IPS-NIHi7 (cell line): Measurements from ENCODE around the gene ITIH4.

Experiments
- DNase-seq: peaks from one replicate; pipeline ENCODE4 v3.0.0; 2012; ENCODE audit warnings: mixed read lengths; ENCODE audit errors: extremely low spot score

ITIH4 gene

DNA sequence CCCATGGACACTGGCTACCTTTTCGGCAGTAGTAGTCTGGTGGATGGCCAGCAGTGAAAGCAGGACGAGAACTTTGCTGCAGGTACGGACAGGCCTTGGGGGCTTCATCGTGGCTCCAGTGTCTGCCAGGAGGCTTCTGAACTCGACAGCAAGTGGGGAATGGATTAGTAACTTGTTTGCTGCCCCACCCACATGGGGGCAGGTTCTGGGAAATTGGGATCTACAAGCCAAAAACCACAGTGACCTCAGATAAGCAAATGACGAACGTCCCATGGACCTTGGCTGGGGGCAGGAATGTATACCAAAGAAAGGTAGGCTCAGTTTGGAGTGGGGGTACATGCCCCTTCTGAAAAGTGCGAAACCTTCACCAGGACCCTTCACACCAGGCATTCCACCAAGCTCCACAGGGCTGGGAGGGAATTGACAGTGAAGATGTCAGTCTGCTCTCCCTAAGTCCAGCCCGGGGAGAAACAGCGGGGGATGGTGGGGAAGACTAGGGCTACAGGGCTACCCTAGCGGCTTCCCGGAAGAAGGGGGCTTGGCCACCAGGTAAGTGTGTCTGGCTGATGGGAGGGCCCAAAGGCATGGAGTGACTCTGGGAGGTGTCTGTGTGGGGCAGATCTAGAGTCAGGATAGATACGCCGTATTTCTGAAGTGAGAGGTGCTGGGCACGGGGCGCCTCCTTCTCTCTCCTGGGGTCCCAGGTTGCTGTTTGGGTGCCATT is at the start of gene ITIH4:
TSS of gene ITIH4 (minus strand) at position 138 of the 724 bp plus-strand sequence. CDS start at position 108, 30 bp downstream.
- no peak for DNase-seq

DNA sequence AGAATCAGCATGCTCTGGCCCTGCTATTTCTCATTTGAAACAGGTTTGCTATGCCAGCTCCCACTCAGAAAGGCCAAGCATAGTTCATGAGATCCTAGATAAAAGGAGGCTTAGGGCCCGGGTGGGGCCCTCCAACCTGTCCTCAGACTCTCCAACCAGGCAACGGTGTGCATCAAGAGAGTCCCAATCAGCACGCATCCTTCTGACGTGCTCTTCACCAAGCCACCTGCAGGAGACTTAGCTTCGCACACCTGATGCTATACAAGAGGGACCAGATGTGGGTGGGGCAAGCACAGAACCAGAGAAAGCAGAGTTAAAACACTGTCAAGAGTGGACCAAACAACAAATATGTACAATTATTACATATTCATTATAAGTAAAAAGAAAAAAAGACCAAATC is 49.6 kb upstream of the ITIH4 start:
- DNase-seq = no peak

DNA sequence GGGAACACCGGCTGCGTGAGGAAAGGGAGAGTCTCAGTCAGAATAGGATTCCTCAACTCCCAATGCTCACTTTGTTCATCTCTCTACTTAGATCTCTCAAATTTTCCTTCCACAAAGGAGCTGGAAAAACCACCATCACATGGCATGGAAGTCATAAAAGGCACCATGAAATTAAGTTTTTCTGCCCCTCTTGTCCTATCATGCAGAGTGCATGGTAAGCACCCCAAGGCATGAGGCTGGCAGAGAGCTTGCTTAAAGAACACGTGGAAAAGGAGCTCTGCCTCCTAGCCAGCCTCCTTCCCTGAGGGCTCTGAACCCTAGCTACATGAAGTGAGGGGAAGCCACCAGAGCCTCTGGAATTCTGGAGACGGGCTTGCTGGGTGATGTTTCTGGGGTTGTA is 49.1 kb upstream of the ITIH4 start:
- no peak for DNase-seq

DNA sequence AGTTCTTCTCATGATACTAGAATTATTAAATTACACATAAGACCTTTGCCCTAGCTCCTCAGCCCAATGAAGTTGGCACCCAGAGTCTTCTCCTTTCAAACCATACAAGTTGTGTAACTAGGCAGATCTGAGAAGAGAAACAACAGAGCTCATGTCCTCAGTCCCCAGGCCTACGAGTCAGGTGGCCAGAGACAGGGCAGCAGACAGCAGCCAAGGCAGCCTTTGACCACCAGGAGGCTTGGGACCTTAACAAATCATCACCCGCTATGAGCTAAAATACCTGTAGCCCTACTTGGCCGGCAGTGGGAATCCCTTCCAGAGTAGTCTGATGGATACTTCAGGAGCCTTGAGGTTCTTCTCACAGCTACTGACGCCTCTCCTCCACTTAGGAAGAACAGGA is 48.6 kb upstream of the ITIH4 start:
- peak; percentile 53 for DNase-seq

DNA sequence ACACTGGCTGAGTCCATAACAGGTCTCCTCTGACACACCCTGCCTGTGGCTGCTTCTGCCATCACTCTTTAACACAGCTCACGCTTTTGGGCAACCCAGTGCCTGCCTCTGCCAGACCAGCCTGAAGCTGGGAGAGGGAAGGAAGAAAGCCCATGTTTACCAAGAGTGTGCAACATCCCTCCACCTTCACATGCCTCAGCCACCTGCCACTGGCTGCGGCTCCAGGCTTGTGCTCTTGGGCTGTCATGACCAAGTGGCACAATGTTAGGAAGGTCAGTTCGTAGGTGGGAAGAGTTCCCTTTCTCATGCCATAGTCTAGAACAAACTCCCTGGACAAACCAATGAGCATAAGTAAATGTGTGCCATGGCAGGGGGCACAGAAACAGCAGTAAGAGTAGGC is 46.6 kb upstream of the ITIH4 start:
- DNase-seq = no peak

DNA sequence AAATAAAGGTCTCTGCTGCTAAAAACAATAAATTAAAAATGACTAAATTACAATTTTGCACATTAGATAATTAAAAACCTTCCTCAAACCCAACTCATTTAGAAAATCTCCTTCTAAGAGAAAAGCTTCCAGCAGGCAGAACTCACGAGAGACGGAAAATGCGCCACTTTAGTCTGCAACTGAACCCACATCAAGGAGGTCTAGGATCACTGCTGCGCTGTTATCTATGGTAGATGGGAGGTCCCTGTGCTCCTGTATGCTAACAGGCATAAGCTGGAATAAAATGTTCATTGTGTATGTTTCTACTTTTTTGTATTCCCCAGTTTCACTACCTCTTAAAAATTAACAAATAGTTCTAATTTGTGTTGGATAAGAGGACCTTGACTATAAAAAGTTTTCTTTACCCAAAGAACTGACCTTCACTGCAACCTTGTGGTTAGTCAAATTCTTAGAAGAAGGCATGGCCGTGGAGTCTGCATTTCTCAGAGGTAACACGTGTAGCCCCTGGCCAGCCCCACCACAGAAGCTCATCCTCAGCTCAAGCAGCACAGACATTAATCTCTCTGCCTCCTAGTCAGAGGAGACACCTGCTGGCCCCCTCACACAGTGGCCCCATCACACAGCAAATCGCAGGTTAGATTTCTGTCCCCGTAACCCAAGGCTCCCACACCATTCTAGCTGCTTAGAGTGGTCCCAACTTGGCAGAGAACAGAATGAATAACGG is 44.6 kb upstream of the ITIH4 start:
- DNase-seq = no peak

DNA sequence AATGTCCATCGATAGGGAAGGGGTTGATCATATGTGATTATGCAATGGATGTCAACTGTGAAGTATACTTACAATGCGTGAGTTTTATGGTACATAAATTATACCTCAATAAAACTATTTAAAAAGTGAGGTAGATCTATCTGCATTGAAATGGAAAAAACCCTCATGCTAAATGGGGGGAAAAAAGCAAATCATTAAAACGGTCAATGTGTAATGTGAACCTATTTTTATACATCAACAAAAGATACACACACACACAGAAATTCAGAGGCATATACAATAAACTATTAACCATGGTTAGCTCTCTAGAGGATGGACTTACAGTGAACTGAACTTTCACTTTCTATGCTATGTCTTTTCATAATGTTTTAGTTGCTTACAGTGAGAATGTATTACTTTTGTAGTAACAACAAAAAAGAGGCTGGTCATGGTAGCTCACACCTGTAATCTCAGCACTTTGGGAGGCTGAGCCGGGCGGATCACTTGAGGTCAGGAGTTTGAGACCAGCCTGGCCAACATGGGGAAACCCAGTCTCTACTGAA is 43.8 kb upstream of the ITIH4 start:
- no peak for DNase-seq

DNA sequence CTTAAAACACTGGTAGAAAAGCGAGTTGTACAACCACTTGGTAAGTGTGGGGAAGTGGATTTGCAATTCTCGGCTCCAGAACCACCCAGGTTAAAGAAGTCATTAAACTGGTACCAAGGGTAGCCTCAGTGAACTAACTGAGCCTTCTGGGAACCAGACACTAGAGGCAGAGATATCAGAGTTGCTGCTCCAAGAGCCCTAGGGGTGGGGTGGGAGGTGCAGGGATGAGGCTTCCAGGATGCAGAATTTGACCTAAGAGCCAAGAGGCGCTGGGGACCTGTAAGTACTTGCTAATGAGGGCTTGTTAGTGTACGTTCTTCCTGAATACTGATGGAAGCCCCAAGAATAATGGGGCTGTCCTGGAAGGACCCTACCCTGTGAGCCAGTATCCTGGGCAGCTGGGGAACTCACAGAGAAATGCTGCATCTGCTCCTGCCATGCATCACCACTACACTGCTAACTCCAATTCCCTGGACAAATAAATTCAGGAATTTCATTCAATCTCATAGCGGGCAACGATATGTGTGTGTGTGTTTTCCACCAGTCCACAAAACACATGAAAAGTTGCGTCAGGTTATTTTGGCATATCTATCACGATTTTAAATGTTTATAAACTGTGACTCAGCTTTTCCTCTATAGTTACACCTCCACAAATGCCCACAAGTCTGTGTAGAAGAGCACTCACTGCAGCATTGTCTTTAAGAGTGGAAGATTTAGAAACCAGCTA is 43.1 kb upstream of the ITIH4 start:
- no peak for DNase-seq

DNA sequence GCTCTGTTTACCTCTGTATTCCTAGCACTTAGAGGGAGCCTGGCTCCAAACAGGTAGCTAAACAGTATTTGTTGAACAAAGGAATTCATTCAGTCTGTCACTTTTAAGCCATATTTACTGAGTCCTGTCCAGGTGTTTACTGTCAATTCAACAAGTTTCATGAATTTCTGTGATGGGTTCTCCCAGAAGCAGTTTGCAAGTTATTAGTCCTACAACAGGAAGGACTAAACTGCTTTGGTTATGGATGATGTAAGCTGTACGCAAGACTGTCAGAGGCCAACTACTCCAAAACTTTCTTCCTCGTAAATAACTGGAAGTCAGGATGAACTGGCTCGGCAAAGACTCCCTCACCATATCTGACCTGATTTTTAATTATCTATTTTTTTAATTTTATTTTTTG is 41.8 kb upstream of the ITIH4 start:
- no peak for DNase-seq

DNA sequence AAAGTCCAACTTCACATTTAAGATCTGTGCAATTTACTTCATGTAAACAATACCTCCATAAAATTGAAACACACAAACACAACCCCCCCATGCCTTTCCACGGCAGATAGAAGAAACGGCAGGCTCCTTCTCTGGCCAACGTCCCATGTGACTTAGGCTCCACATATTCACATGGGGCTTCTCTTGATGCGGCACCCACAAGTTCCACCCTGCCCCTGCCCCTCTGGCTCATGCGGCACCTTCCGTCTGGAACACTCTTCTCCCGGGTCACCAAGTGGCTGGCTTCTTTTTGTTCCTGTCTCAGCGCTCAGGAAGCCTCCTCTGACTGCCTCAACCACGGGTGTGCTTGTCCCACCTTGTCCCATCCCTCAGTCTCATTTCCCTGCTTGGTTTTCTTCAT is 41.3 kb upstream of the ITIH4 start:
- no peak for DNase-seq

DNA sequence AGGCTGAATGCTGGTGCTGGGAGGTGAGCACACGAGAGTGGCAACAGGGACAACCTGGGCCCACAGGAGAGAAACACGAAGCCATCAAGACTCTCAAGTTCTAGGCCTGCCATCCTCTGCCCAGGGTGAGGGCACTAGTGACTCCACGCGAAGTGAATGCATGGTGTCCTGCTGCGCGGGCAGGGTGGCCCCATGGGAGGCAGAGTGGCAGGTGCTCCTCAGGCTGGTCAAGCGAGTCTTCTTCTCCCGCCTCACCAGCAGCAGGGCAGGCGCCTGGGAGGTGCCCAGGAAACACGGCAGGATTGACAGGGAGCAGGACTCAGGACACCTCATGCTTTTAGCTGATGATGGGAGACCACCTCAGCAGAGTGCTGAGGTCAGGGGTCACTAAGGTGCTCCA is 40.0 kb upstream of the ITIH4 start:
- DNase-seq = no peak

DNA sequence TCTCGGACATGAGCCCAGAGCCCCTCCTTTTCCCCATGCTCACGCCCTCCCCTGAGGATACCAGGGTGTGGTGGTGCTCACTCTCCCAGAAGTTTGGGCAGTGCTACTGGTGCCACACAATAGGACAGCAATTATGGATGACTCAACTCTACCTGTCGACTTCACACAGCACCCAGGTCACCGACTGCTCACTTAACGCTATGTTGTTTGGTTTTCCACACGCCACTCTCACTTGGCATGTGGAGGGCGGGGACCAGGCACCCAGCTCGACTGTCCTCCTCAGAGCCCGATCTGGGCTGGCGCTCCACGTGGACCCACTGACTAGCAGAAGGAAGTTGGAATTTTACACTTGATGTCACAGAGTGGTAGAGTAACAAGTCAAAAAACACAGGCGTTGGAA is 36.0 kb upstream of the ITIH4 start:
- no peak for DNase-seq

DNA sequence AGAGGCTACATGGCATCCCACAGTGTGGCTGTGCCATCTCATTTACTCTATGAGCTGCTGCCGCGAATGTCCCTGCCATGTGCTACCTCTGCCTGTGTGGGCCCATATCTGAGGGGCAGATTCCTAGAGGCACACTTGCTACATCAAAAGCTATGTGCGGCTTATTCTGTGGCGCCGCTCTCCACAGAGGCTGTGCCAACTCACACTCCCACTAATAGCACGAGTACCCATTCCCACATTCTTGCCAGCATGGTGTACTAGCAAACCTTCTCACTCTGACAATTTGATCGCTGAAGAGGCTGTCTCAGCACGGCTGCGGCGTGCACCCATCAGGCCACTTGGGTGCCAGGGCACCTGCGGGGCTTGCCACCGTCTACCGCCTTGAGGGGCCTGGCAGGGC is 35.5 kb upstream of the ITIH4 start:
- no peak for DNase-seq

DNA sequence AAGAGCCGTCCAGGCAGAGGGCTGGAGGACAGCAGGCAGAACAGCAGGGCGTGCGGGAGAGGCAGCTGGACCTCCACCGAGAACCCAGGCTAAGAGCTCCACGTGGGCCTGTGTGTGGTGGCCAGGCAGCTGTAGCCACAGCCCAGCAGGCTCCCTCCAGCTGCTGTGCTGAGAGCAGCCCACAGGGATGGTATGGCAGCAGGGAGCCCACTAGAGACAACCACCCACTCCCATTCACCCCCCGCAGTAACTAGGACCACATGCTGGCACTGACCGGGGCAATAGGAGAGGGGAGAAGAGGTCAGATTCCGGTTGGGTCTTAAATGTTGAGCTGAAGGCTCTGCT is 29.9 kb upstream of the ITIH4 start:
- no peak for DNase-seq

DNA sequence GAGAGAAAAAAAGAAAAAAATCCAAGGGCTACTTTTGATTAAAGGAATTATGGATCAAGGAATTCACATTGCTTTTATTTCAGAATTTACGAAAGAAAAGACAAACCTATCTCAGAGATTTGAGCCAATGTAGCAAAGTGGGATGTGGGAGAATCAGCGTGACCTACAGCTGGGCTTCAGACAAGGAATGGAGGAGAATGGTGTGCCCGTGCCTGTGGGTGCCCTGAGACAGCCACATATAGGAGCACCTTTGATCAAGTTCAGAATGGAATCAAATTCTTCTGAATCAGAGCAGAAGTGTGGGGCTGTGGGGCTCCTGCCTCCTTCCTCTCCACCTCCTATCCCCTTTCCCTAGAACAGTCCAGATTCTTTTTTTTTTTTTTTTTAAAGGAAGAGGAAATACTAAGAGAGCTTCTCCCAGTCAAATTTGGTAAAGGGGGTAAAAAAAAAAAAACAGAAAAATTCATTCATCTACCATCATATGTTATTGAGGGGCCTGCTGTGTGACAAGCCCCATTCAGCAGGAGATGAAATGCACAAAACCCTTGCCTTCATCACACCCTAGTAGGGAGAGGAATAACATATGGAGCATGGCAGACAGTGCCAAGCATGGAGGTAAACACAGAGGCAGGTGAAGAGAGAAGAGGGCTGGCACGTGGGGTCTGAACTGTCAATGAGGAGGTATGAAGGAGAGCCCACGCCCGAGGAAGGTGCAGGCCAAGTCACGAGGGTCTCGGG is 29.4 kb upstream of the ITIH4 start:
- no peak for DNase-seq

DNA sequence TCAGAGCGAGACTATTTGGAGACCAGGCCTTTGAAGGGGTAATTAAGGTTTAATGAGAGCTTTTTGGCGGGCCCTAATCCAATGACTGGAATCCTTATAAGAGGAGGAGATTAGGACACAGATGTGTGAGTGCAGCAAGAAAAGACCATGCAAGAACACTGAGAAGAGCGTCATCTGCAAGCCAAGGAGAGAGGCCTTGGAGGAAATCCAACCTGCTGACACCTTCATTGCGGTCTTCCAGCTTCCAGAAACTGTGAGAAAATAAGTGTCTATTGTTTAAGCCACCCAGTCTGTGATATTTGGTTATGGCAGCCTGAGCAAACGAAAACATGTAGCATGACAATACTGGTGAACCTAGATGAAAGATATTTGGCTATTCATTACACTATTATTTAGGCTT is 27.4 kb upstream of the ITIH4 start:
- no peak for DNase-seq

DNA sequence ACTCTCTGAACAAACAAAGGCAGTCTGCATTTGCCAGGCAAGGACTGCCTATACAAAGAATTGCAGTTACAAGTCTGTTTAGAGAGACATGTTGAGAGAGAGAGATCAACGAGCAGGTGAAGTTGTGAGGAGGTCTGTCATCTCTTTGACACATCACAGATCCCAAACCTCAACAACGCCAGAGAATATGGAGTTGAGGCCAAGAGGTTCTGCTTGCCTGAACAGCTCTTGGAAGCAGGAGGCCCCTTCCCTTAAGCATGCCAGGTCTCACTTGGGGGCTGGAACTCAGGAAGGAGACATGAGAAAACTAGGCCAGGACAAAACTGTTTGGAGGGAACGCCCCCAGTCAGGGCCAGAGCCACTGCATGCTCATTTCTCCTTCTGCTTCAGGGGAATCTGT is 26.7 kb upstream of the ITIH4 start:
- DNase-seq = no peak

DNA sequence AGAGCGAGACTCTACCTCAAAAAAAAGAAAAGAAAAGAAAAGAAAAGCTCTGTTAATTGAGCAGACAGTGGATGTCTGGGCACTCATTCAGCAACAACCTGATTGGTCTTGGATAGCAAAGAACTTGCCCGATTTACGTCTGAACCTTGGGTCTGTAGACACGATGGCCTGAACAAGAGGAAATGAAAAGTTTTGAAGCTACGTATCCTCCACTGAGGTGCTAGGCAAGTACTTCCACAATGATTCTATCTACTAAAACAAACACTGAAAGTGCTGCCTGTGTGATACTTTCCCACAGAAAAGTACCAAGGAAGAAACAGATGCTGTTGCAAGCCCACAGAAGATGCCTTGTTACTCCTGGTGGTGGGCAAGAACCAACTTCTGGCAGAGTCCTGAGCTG is 26.2 kb upstream of the ITIH4 start:
- DNase-seq = no peak

DNA sequence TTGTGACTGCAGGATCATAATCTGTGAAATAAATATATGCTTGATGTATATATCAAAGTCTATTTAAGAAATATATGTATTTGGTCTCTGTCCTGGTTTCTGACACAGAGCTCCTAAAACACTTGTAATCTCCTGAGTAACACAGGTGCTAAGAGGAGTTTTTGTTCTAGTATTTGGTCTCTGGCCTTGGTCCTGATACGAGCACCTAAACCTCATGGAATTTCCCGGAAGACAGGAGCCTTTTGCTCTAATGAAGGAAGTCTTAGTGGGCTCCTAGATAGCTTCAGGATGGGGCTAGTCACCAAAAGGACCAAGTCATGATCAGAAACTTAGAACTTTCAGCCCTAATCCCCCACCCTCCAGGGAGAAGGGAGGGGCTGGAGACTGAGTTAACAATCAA is 23.5 kb upstream of the ITIH4 start:
- peak; percentile 41 for DNase-seq

DNA sequence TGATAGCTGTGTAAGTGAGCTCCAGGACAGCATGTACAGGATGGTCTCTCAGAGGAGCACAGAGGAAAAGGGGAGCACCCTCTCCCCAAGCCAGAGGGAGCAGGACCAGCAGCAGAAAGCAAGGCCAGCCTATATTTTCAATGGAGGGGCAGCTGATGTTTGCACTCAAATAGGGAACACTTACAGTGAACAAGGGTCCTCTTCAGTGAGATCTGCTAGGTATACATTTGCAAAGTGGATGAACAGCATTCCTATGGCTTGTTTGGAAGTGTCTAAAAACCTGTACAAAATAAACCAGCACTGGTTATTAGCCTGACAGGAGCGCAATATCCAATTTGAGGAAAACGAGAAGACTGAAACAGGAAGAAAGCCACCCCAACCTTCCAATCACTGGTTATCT is 21.9 kb upstream of the ITIH4 start:
- DNase-seq = no peak

DNA sequence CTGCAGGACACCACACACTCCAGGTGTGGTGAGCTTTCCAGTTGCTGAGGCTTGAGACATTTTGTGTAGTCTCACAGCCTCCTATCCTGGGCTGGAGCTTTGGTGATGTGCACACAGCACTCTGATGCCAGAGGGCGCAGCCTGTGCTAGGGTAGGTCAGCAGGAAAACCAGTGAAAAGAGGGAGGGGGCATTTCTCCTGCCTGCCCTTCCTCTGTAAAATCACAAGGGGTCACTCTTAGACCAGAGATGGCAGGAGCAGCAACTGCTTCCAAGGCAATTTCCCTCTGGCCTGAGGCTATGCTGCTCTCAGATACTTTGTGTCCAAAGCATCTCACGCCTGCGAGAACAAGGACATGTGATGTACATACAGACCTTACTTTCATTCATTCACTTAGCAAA is 20.9 kb upstream of the ITIH4 start:
- peak; percentile 91 for DNase-seq

DNA sequence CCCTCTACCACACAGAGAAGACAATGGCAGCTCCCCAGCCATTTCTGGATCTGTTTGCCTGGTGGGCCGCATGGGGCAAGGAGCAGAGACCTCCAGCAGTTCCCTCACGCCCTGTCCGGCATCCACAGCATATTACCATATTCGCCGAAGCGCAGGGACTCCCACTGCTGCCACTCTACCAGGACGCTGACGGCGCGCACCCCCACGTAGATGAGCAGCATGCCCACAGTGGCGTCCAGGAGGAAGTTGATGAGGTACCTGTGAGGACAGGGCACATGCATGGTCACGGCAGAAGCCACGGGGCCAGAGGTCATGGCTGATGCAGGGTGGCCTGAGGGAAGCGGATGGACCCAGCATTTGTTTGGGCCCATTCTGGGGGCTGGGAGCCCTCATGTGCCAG is 19.2 kb upstream of the ITIH4 start:
- DNase-seq = no peak
